ENCODE data around the gene EDC3.
A peak's percentile ranks its signal among the peaks of the same experiment; 100 is the strongest.

EDC3 gene

GRCh38 chr15:74726774-74727164, 30.9 kb upstream of the EDC3 start:
- no peaks in the 10 kb centered on the region for H3K36me3 ChIP-seq (ENCODE audit: control insufficient read depth in 5 of 5, insufficient read depth in 5 of 5, low read length in 5 of 5)
- no peak overlapping the region for H3K27ac ChIP-seq (ENCODE audit: low read depth, low read length)
- H3K4me1 ChIP-seq (ENCODE audit: control insufficient read depth in 5 of 5, insufficient read depth in 5 of 5, low read length in 5 of 5) = peaks cover 5 to 16% (median 14%) of the 10 kb centered on the region in 5 donors
- no peaks in the 10 kb centered on the region for H3K9me3 ChIP-seq (ENCODE audit: control insufficient read depth in 5 of 5, low read length in 5 of 5)
- H3K27me3 ChIP-seq (ENCODE audit: control insufficient read depth in 5 of 5, insufficient read depth in 4 of 5, low read length in 5 of 5) = peaks cover 18 to 32% (median 28%) of the 10 kb centered on the region in 5 donors
- peak overlapping the region in 1 of 5 donors; percentile 62 for H3K9ac ChIP-seq (ENCODE audit: low read length in 5 of 5)
- peak overlapping the region in 4 of 5 donors; percentile 62 to 69 (median 66) for H3K4me3 ChIP-seq (ENCODE audit: low read depth in 1 of 5, low read length in 5 of 5)

GRCh38 chr15:74725845-74726773, 30.3 kb upstream of the EDC3 start:
- peaks cover 14 to 26% (median 21%) of the 10 kb centered on the region in 5 donors for H3K27me3 ChIP-seq (ENCODE audit: control insufficient read depth in 5 of 5, insufficient read depth in 4 of 5, low read length in 5 of 5)
- H3K27ac ChIP-seq (ENCODE audit: low read depth, low read length) = no peak overlapping the region
- H3K36me3 ChIP-seq (ENCODE audit: control insufficient read depth in 5 of 5, insufficient read depth in 5 of 5, low read length in 5 of 5) = no peaks in the 10 kb centered on the region
- peak overlapping the region in 3 of 5 donors; percentile 21 to 62 (median 35) for H3K9ac ChIP-seq (ENCODE audit: low read length in 5 of 5)
- H3K9me3 ChIP-seq (ENCODE audit: control insufficient read depth in 5 of 5, low read length in 5 of 5) = no peaks in the 10 kb centered on the region
- H3K4me3 ChIP-seq (ENCODE audit: low read depth in 1 of 5, low read length in 5 of 5) = peak overlapping the region; percentile 48 to 69 (median 64)
- peaks cover 5 to 16% (median 14%) of the 10 kb centered on the region in 5 donors for H3K4me1 ChIP-seq (ENCODE audit: control insufficient read depth in 5 of 5, insufficient read depth in 5 of 5, low read length in 5 of 5)

- Histone ChIP-seq H3K4me1 (ENCODE audit: control insufficient read depth in 5 of 5, insufficient read depth in 5 of 5, low read length in 5 of 5) (peaks cover 5 to 16% (median 14%) of the 10 kb centered on the region in 5 donors), H3K9ac (ENCODE audit: low read length in 5 of 5) (peak within 1 kb of the TSS in 3 of 5 donors; percentile 21 to 41 (median 35)), H3K4me3 (ENCODE audit: low read depth in 1 of 5, low read length in 5 of 5) (peak within 1 kb of the TSS; percentile 48 to 69 (median 64)), H3K36me3 (ENCODE audit: control insufficient read depth in 5 of 5, insufficient read depth in 5 of 5, low read length in 5 of 5) (no peaks in the 10 kb centered on the region), H3K27me3 (ENCODE audit: control insufficient read depth in 5 of 5, insufficient read depth in 4 of 5, low read length in 5 of 5) (peaks cover 9 to 21% (median 13%) of the 10 kb centered on the region in 5 donors), H3K9me3 (ENCODE audit: control insufficient read depth in 5 of 5, low read length in 5 of 5) (no peaks in the 10 kb centered on the region), H3K27ac (ENCODE audit: low read depth, low read length) (no peak within 1 kb of the TSS)
Measured at GRCh38 chr15:74725225-74725774, 29.5 kb upstream of the EDC3 start, which contains the start of gene CYP1A1. CYP1A1 (minus strand) TSS chr15:74725528; CDS start chr15:74723097, 2,431 bp downstream.

GRCh38 chr15:74724570-74725224, 28.9 kb upstream of the EDC3 start:
- Histone ChIP-seq H3K4me3 (ENCODE audit: low read depth in 1 of 5, low read length in 5 of 5) (no peak overlapping the region), H3K4me1 (ENCODE audit: control insufficient read depth in 5 of 5, insufficient read depth in 5 of 5, low read length in 5 of 5) (peaks cover 5 to 16% (median 14%) of the 10 kb centered on the region in 5 donors), H3K36me3 (ENCODE audit: control insufficient read depth in 5 of 5, insufficient read depth in 5 of 5, low read length in 5 of 5) (no peaks in the 10 kb centered on the region), H3K27ac (ENCODE audit: low read depth, low read length) (no peak overlapping the region), H3K9ac (ENCODE audit: low read length in 5 of 5) (no peak overlapping the region), H3K9me3 (ENCODE audit: control insufficient read depth in 5 of 5, low read length in 5 of 5) (no peaks in the 10 kb centered on the region), H3K27me3 (ENCODE audit: control insufficient read depth in 5 of 5, insufficient read depth in 4 of 5, low read length in 5 of 5) (peaks cover 7 to 15% (median 9%) of the 10 kb centered on the region in 5 donors)

GRCh38 chr15:74723754-74724334, 28.0 kb upstream of the EDC3 start:
- no peaks in the 10 kb centered on the region for H3K9me3 ChIP-seq (ENCODE audit: control insufficient read depth in 5 of 5, low read length in 5 of 5)
- H3K36me3 ChIP-seq (ENCODE audit: control insufficient read depth in 5 of 5, insufficient read depth in 5 of 5, low read length in 5 of 5) = no peaks in the 10 kb centered on the region
- peaks cover 5 to 16% (median 14%) of the 10 kb centered on the region in 5 donors for H3K4me1 ChIP-seq (ENCODE audit: control insufficient read depth in 5 of 5, insufficient read depth in 5 of 5, low read length in 5 of 5)
- H3K4me3 ChIP-seq (ENCODE audit: low read depth in 1 of 5, low read length in 5 of 5) = no peak overlapping the region
- H3K27ac ChIP-seq (ENCODE audit: low read depth, low read length) = no peak overlapping the region
- H3K9ac ChIP-seq (ENCODE audit: low read length in 5 of 5) = no peak overlapping the region
- peaks cover 7 to 15% (median 9%) of the 10 kb centered on the region in 5 donors for H3K27me3 ChIP-seq (ENCODE audit: control insufficient read depth in 5 of 5, insufficient read depth in 4 of 5, low read length in 5 of 5)

GRCh38 chr15:74723187-74723586, 27.4 kb upstream of the EDC3 start:
- H3K4me3 ChIP-seq (ENCODE audit: low read depth in 1 of 5, low read length in 5 of 5) = no peak overlapping the region
- H3K27me3 ChIP-seq (ENCODE audit: control insufficient read depth in 5 of 5, insufficient read depth in 4 of 5, low read length in 5 of 5) = peaks cover 7 to 15% (median 9%) of the 10 kb centered on the region in 5 donors
- H3K9me3 ChIP-seq (ENCODE audit: control insufficient read depth in 5 of 5, low read length in 5 of 5) = no peaks in the 10 kb centered on the region
- H3K36me3 ChIP-seq (ENCODE audit: control insufficient read depth in 5 of 5, insufficient read depth in 5 of 5, low read length in 5 of 5) = no peaks in the 10 kb centered on the region
- no peak overlapping the region for H3K27ac ChIP-seq (ENCODE audit: low read depth, low read length)
- H3K9ac ChIP-seq (ENCODE audit: low read length in 5 of 5) = no peak overlapping the region
- H3K4me1 ChIP-seq (ENCODE audit: control insufficient read depth in 5 of 5, insufficient read depth in 5 of 5, low read length in 5 of 5) = peaks cover 5 to 16% (median 14%) of the 10 kb centered on the region in 5 donors

GRCh38 chr15:74722591-74722990, 26.8 kb upstream of the EDC3 start:
- Histone ChIP-seq H3K9ac (ENCODE audit: low read length in 5 of 5) (no peak overlapping the region), H3K9me3 (ENCODE audit: control insufficient read depth in 5 of 5, low read length in 5 of 5) (no peaks in the 10 kb centered on the region), H3K4me1 (ENCODE audit: control insufficient read depth in 5 of 5, insufficient read depth in 5 of 5, low read length in 5 of 5) (peaks cover 5 to 16% (median 14%) of the 10 kb centered on the region in 5 donors), H3K27me3 (ENCODE audit: control insufficient read depth in 5 of 5, insufficient read depth in 4 of 5, low read length in 5 of 5) (peaks cover 4 to 10% (median 7%) of the 10 kb centered on the region in 5 donors), H3K27ac (ENCODE audit: low read depth, low read length) (no peak overlapping the region), H3K36me3 (ENCODE audit: control insufficient read depth in 5 of 5, insufficient read depth in 5 of 5, low read length in 5 of 5) (no peaks in the 10 kb centered on the region), H3K4me3 (ENCODE audit: low read depth in 1 of 5, low read length in 5 of 5) (no peak overlapping the region)

- Histone ChIP-seq H3K27me3 (ENCODE audit: control insufficient read depth in 5 of 5, insufficient read depth in 4 of 5, low read length in 5 of 5) (no peaks in the 10 kb centered on the region), H3K4me1 (ENCODE audit: control insufficient read depth in 5 of 5, insufficient read depth in 5 of 5, low read length in 5 of 5) (no peaks in the 10 kb centered on the region), H3K4me3 (ENCODE audit: low read depth in 1 of 5, low read length in 5 of 5) (no peak overlapping the region), H3K27ac (ENCODE audit: low read depth, low read length) (no peak overlapping the region), H3K36me3 (ENCODE audit: control insufficient read depth in 5 of 5, insufficient read depth in 5 of 5, low read length in 5 of 5) (no peaks in the 10 kb centered on the region), H3K9ac (ENCODE audit: low read length in 5 of 5) (no peak overlapping the region), H3K9me3 (ENCODE audit: control insufficient read depth in 5 of 5, low read length in 5 of 5) (no peaks in the 10 kb centered on the region)
Measured at GRCh38 chr15:74716651-74717050, 20.8 kb upstream of the EDC3 start.

- Histone ChIP-seq H3K27ac (ENCODE audit: low read depth, low read length) (no peak overlapping the region), H3K27me3 (ENCODE audit: control insufficient read depth in 5 of 5, insufficient read depth in 4 of 5, low read length in 5 of 5) (peaks cover 0 to 6% (median 0%) of the 10 kb centered on the region in 5 donors), H3K36me3 (ENCODE audit: control insufficient read depth in 5 of 5, insufficient read depth in 5 of 5, low read length in 5 of 5) (no peaks in the 10 kb centered on the region), H3K9ac (ENCODE audit: low read length in 5 of 5) (no peak overlapping the region), H3K4me3 (ENCODE audit: low read depth in 1 of 5, low read length in 5 of 5) (no peak overlapping the region), H3K4me1 (ENCODE audit: control insufficient read depth in 5 of 5, insufficient read depth in 5 of 5, low read length in 5 of 5) (peaks cover 0 to 7% (median 4%) of the 10 kb centered on the region in 5 donors), H3K9me3 (ENCODE audit: control insufficient read depth in 5 of 5, low read length in 5 of 5) (no peaks in the 10 kb centered on the region)
Measured at GRCh38 chr15:74712311-74712710, 16.5 kb upstream of the EDC3 start.
